HepG2 (cell line): ENCODE data around the gene TOLLIP. TPM values are rescaled to one million over a fixed set of nuclear protein-coding genes. Genes with fewer than 3 reads are reported as not detected.

Experiments used
- BRD4 ChIP-seq: sonication (generic); formaldehyde crosslinking; IDR thresholded peaks from 2 replicates; pipeline ENCODE4 v1.4.0; 2020; ENCODE audit warnings: missing genetic modification reagents
- GZF1 ChIP-seq: sonication (generic); formaldehyde crosslinking; IDR thresholded peaks from 2 replicates; pipeline ENCODE4 v1.5.1; 2020; ENCODE audit warnings: mild to moderate bottlenecking, missing genetic modification reagents
- HDAC2 ChIP-seq: sonication (generic); formaldehyde crosslinking; IDR thresholded peaks from 2 replicates; pipeline ENCODE4 v1.4.0; 2020; ENCODE audit warnings: missing genetic modification reagents
- KLF12 ChIP-seq: sonication (generic); formaldehyde crosslinking; IDR thresholded peaks from 2 replicates; pipeline ENCODE4 v1.4.0; 2020; ENCODE audit warnings: missing genetic modification reagents, borderline replicate concordance
- MATR3 ChIP-seq: sonication (generic); formaldehyde crosslinking; IDR thresholded peaks from 2 replicates; pipeline ENCODE4 v1.4.0; 2020; ENCODE audit warnings: missing genetic modification reagents
- MLLT10 ChIP-seq: sonication (generic); formaldehyde crosslinking; IDR thresholded peaks from 2 replicates; pipeline ENCODE4 v1.4.0; 2020; ENCODE audit warnings: missing genetic modification reagents
- POLR2A ChIP-seq, 2 experiments: IDR thresholded peaks; 2 replicates each; pipeline ENCODE4 v1.6.1; 2011; ENCODE audit warnings: low read depth in 2 of 2, low read length in 2 of 2, mild to moderate bottlenecking in 1 of 2, moderate library complexity in 1 of 2; ENCODE audit not compliant: insufficient read depth in 1 of 2
- SIN3B ChIP-seq: fragments of 150-350 bp; IDR thresholded peaks from 2 replicates; pipeline ENCODE4 v1.6.1; 2014; ENCODE audit warnings: low read length
- SNAI1 ChIP-seq: sonication (generic); formaldehyde crosslinking; IDR thresholded peaks from 2 replicates; pipeline ENCODE4 v1.5.0; 2020; ENCODE audit warnings: mild to moderate bottlenecking, missing genetic modification reagents, borderline replicate concordance
- ZC3H4 ChIP-seq: sonication (generic); formaldehyde crosslinking; IDR thresholded peaks from 2 replicates; pipeline ENCODE4 v1.4.0; 2020; ENCODE audit warnings: missing genetic modification reagents, borderline replicate concordance
- ZMAT5 ChIP-seq: sonication (generic); formaldehyde crosslinking; IDR thresholded peaks from 2 replicates; pipeline ENCODE4 v1.5.0; 2020; ENCODE audit warnings: mild to moderate bottlenecking, low read depth, missing genetic modification reagents, borderline replicate concordance
- ZNF230 ChIP-seq: sonication (generic); formaldehyde crosslinking; IDR thresholded peaks from 2 replicates; pipeline ENCODE4 v1.4.0; 2020; ENCODE audit warnings: mild to moderate bottlenecking, missing genetic modification reagents
- ZNF557 ChIP-seq: sonication (generic); formaldehyde crosslinking; IDR thresholded peaks from 2 replicates; pipeline ENCODE4 v1.4.0; 2020; ENCODE audit warnings: missing genetic modification reagents
- polyA plus RNA-seq, 8 experiments: library from polyadenylated mRNA; depleted of rRNA in 3 of 8; stranded (reverse) in 7 of 8; unstranded in 1 of 8; fragments of >200 nt; fragmentation: Illumina TruSeq in 4 of 8; extraction: Trizol in 4 of 8; gene quantifications; 2 replicates each; pipeline versions ENCODE4 v1.2.1 to v1.2.3, GENCODE V29; 2011 to 2016; ENCODE audit warnings: low read depth in 4 of 8, missing spikeins in 1 of 8, mixed read lengths in 1 of 8; ENCODE audit not compliant: insufficient read depth in 1 of 8
- total RNA-seq, 5 experiments: library from RNA; depleted of rRNA; stranded (reverse); fragments of >200 nt; fragmentation: Illumina TruSeq; extraction: Trizol; gene quantifications; 2 replicates each; pipeline ENCODE4 v1.2.3, GENCODE V29; 2016; ENCODE audit warnings: low read depth in 1 of 5
- TF ChIP-seq, protein P1 (sequence below): sonication (generic); formaldehyde crosslinking; IDR thresholded peaks from 2 replicates; pipeline ENCODE4 v1.5.0; 2020; ENCODE audit warnings: mild to moderate bottlenecking, missing genetic modification reagents
- TF ChIP-seq, protein P2 (sequence below): sonication (generic); formaldehyde crosslinking; IDR thresholded peaks from 2 replicates; pipeline ENCODE4 v1.4.0; 2020; ENCODE audit warnings: low read depth, missing genetic modification reagents
- TF ChIP-seq, protein P3 (sequence below): IDR thresholded peaks from 2 replicates; pipeline ENCODE4 v1.6.1; 2016; ENCODE audit warnings: missing biosample characterization, missing genetic modification reagents, low read depth
- TF ChIP-seq, protein P4 (sequence below): sonication (generic); formaldehyde crosslinking; IDR thresholded peaks from 2 replicates; pipeline ENCODE4 v1.4.0; 2020; ENCODE audit warnings: missing genetic modification reagents
- TF ChIP-seq, protein P5 (sequence below): sonication (generic); formaldehyde crosslinking; IDR thresholded peaks from 2 replicates; pipeline ENCODE4 v1.4.0; 2020; ENCODE audit warnings: missing genetic modification reagents, borderline replicate concordance

The TOLLIP gene
- total and polyA plus RNA-seq, 2 of the 13 experiments (the other 11 are each of a cell fraction or from before 2014, with no cell fraction given) = 25.9 to 47.5 TPM

DNA sequence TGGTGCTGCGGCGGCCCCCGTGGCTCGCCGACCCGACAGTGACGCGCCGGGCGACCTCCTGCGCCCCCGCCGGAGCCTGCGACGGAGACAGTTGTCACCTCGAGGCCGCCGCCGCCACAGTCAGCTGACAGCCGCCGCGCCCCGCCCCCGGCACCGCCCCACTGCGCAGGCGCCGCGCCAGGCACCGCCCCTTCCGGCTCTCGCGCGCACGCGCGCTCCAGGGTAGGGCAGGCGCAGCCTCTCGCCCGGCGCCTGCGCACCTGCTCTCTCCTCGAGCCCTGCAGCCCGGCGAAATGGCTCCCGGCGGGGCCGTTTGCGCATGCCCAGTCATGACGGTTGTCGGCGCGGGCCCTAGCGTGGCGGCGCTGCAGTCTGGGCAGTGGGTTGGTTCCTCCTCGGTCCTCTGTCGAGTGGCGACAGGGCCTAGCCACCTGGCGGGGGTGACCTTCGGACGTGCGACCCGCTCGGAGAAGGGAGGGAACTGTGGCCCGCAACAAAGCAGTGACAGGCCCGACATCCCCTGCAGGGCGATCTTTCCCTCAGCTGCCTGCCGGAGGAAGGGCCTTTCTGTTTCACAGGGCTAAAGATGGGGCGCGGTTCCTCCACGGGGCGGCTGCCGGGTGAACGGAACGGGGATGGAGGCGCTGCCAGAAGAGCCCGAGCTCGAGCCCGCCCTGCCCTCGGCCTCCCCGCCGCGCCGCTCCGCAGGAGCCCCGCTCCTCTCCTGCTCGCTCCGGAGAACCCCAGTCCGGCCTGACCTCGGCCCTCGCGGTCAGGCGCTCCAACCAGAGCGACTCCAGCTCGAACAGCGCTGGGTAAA, at the start of gene TOLLIP (continued):
- no peak; the same call in 1 of the 2 replicates for TF ChIP-seq KLF12
- TF ChIP-seq POLR2A (IDR thresholded peaks at IDR 0.05; ENCODE audit: insufficient read depth in 1 of 2, low read depth in 2 of 2, low read length in 2 of 2) = peak in 1 of 2 experiments; percentile 59; a peak in 2 of 4 replicates
- TF ChIP-seq MATR3 (CRISPR knock-in tag) = no peak
- TF ChIP-seq GZF1 = no peak
- no peak for TF ChIP-seq SIN3B
- TF ChIP-seq, protein P1, sequence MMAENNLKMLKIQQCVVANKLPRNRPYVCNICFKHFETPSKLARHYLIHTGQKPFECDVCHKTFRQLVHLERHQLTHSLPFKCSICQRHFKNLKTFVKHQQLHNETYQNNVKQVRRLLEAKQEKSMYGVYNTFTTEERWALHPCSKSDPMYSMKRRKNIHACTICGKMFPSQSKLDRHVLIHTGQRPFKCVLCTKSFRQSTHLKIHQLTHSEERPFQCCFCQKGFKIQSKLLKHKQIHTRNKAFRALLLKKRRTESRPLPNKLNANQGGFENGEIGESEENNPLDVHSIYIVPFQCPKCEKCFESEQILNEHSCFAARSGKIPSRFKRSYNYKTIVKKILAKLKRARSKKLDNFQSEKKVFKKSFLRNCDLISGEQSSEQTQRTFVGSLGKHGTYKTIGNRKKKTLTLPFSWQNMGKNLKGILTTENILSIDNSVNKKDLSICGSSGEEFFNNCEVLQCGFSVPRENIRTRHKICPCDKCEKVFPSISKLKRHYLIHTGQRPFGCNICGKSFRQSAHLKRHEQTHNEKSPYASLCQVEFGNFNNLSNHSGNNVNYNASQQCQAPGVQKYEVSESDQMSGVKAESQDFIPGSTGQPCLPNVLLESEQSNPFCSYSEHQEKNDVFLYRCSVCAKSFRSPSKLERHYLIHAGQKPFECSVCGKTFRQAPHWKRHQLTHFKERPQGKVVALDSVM (CRISPR knock-in tag) = no peak
- no peak for TF ChIP-seq MLLT10 (CRISPR knock-in tag)
- no peak for TF ChIP-seq HDAC2 (CRISPR knock-in tag)
- peak; percentile 92 for TF ChIP-seq ZNF230 (CRISPR knock-in tag)
- TF ChIP-seq SNAI1 = no peak
- TF ChIP-seq BRD4 (CRISPR knock-in tag) = peak; percentile 82; the same call in 1 of the 2 replicates
- TF ChIP-seq, protein P2, sequence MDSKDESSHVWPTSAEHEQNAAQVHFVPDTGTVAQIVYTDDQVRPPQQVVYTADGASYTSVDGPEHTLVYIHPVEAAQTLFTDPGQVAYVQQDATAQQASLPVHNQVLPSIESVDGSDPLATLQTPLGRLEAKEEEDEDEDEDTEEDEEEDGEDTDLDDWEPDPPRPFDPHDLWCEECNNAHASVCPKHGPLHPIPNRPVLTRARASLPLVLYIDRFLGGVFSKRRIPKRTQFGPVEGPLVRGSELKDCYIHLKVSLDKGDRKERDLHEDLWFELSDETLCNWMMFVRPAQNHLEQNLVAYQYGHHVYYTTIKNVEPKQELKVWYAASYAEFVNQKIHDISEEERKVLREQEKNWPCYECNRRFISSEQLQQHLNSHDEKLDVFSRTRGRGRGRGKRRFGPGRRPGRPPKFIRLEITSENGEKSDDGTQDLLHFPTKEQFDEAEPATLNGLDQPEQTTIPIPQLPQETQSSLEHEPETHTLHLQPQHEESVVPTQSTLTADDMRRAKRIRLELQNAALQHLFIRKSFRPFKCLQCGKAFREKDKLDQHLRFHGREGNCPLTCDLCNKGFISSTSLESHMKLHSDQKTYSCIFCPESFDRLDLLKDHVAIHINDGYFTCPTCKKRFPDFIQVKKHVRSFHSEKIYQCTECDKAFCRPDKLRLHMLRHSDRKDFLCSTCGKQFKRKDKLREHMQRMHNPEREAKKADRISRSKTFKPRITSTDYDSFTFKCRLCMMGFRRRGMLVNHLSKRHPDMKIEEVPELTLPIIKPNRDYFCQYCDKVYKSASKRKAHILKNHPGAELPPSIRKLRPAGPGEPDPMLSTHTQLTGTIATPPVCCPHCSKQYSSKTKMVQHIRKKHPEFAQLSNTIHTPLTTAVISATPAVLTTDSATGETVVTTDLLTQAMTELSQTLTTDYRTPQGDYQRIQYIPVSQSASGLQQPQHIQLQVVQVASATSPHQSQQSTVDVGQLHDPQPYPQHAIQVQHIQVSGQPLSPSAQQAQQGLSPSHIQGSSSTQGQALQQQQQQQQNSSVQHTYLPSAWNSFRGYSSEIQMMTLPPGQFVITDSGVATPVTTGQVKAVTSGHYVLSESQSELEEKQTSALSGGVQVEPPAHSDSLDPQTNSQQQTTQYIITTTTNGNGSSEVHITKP (CRISPR knock-in tag) = peak; percentile 33; the same call in 1 of the 2 replicates
- TF ChIP-seq, protein P3, sequence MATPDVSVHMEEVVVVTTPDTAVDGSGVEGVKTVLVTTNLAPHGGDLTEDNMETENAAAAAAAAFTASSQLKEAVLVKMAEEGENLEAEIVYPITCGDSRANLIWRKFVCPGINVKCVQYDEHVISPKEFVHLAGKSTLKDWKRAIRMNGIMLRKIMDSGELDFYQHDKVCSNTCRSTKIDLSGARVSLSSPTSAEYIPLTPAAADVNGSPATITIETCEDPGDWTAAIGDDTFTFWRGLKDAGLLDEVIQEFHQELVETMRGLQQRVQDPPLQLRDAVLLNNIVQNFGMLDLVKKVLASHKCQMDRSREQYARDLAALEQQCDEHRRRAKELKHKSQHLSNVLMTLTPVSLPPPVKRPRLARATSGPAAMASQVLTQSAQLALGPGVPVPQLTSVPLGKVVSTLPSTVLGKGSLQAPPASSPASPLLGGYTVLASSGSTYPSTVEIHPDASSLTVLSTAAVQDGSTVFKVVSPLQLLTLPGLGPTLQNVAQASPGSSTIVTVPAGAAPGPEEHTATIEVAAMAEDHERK = no peak
- TF ChIP-seq ZMAT5 (CRISPR knock-in tag) = no peak
- no peak for TF ChIP-seq ZNF557 (CRISPR knock-in tag)
- TF ChIP-seq, protein P4, sequence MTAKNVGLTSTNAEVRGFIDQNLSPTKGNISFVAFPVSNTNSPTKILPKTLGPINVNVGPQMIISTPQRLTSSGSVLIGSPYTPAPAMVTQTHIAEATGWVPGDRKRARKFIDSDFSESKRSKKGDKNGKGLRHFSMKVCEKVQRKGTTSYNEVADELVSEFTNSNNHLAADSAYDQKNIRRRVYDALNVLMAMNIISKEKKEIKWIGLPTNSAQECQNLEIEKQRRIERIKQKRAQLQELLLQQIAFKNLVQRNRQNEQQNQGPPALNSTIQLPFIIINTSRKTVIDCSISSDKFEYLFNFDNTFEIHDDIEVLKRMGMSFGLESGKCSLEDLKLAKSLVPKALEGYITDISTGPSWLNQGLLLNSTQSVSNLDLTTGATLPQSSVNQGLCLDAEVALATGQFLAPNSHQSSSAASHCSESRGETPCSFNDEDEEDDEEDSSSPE = peak; percentile 66; the same call in 1 of the 2 replicates
- TF ChIP-seq, protein P5, sequence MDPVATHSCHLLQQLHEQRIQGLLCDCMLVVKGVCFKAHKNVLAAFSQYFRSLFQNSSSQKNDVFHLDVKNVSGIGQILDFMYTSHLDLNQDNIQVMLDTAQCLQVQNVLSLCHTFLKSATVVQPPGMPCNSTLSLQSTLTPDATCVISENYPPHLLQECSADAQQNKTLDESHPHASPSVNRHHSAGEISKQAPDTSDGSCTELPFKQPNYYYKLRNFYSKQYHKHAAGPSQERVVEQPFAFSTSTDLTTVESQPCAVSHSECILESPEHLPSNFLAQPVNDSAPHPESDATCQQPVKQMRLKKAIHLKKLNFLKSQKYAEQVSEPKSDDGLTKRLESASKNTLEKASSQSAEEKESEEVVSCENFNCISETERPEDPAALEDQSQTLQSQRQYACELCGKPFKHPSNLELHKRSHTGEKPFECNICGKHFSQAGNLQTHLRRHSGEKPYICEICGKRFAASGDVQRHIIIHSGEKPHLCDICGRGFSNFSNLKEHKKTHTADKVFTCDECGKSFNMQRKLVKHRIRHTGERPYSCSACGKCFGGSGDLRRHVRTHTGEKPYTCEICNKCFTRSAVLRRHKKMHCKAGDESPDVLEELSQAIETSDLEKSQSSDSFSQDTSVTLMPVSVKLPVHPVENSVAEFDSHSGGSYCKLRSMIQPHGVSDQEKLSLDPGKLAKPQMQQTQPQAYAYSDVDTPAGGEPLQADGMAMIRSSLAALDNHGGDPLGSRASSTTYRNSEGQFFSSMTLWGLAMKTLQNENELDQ (CRISPR knock-in tag) = peak; percentile 60; the same call in 1 of the 2 replicates
- no peak for TF ChIP-seq ZC3H4 (CRISPR knock-in tag)
